GM12864 (cell line): ENCODE measurements around the gene MAGI2.
A peak's percentile ranks its signal among the peaks of the same experiment; 100 is the strongest.

Source experiments
- DNase-seq: peaks from one replicate; pipeline ENCODE4 v3.0.0-alpha.2; 2011; ENCODE audit warnings: low read depth
- H3K4me3 ChIP-seq: 2 replicates; pipeline ENCODE4 v1.5.1; 2011; ENCODE audit warnings: mild to moderate bottlenecking, low read depth, low read length, control low read depth
- CTCF ChIP-seq: IDR thresholded peaks from 2 replicates; pipeline ENCODE4 v1.5.1; 2011; ENCODE audit warnings: low read depth, mild to moderate bottlenecking, moderate library complexity, low read length, control low read depth, inconsistent platforms; ENCODE audit errors: missing control alignments

The MAGI2 gene

GRCh38 chr7:78780560-78780959 lies 672.9 kb downstream of the MAGI2 start:
- no peak overlapping the region; the same call in 1 of the 2 replicates for H3K4me3 ChIP-seq
- no peak for DNase-seq
- TF ChIP-seq CTCF = no peak

DNA sequence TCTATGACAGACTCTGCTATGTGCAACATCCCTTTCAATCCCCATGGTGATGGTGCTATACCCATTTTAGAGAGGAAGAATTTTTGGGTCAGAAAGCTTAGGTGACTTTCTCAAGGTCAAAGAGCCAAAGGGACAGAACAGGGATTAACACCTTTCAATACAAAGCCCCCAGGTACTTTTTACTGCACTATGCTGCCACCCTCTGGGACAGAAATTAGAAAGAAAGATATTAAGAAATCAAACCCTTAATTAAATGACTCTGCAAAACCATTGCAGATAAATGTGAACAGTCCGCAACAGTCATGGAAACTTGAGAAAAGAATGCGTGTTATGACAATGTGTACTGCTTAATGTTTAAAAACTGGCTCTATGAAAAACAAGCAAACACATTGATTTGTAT lies 673.7 kb downstream of the MAGI2 start:
- no peak overlapping the region for H3K4me3 ChIP-seq
- no peak for TF ChIP-seq CTCF
- DNase-seq = no peak

DNA sequence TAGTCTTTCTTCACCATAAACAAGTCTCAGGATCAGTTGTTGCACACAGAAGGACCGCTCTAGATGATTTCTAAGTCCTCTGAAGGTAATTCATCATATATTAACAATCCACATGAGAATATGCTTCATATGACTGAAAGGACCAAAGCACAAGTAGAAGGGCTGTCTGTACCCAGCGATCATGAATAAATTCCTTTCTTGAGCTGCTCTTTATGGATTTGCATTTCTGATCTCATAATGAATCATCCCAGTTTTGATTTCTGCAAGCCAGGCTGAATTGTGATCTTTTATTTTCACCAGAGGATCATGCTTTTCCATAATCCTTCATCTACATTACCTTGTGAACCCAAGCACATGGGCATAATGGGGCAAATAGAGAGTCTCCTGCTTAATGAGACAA lies 675.6 kb downstream of the MAGI2 start:
- TF ChIP-seq CTCF = no peak
- H3K4me3 ChIP-seq = no peak overlapping the region
- DNase-seq = no peak

DNA sequence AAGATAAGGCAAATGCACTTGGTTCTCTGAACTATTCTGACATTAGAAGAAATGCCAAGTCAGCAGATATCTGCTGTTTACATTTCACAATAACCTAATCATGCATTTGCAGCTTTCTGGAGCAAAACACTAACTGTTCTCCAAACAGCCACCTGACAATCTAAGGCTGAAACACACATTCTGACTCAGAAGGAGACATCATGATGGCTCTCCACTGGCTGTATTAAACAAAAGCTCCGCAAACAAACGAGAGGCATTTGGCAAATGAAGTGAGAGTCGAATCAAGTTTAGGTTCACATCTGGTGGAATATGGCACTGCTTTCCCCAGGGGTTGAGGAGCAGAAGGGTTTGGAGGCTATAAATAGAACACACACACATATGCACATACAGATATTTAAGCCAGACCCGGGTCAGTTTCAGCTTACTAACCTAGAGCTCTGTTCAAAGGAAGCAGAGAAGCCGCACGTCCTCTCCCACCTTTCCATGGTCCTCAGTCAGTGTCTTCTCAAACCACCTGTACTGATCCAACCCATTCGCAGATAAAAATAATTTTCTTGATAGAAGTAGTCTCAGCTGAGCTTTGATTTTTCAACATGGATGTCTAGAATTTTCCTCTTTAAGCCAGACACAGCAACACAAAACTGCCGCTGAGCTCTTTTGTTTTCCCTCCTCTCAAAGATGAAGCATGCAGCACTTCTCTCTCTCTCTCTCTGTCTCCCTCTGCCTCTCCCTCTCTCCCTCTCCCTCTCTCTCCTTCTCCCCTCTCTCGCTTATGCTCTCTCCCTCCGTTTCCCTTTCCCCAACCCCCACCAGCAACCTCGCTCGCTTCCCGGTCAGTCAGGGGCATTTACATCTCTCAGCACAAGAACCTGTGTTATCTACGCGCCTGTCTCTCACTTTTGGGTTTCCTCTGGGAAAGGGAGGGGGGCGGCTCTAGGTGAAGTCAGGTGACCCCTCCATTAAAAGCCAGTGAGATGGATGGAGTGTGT lies 682.8 kb downstream of the MAGI2 start:
- no peak for TF ChIP-seq CTCF
- peak; percentile 36 for DNase-seq
- peak overlapping the region; percentile 31 for H3K4me3 ChIP-seq

GRCh38 chr7:78769481-78770101 lies 683.9 kb downstream of the MAGI2 start:
- H3K4me3 ChIP-seq = peak overlapping the region; percentile 56
- peak; percentile 60 for DNase-seq
- no peak for TF ChIP-seq CTCF

GRCh38 chr7:78768859-78769258 lies 684.6 kb downstream of the MAGI2 start:
- peak overlapping the region; percentile 56; the same call in 1 of the 2 replicates for H3K4me3 ChIP-seq
- no peak for TF ChIP-seq CTCF
- no peak for DNase-seq
